K562 (cell line): Measurements from ENCODE around the gene PPA1. TPM values are rescaled to one million over a fixed set of nuclear protein-coding genes. Genes with fewer than 3 reads are reported as not detected.

Source experiments
- ATAC-seq: fragments of 200-7000 bp; cut with Tn5 transposase; 3 replicates; pipeline ENCODE4 v1.9.1; 2020; ENCODE audit warnings: moderate library complexity
- BruUV-seq: library from RNA; stranded (reverse); fragments of 400-500 nt; replicated peaks from 2 replicates; lab custom pipeline; 2021; lab: Mats Ljungman, UMichigan
- CTCF ChIA-PET: fragments of 300-600 bp; formaldehyde crosslinking; extraction: SDS; loops from one replicate; lab custom pipeline; 2021; ENCODE audit warnings: low intra/inter-chr PET ratio; lab: Yijun Ruan, JAX
- POLR2A ChIA-PET: fragments of 300-600, 350-650 bp; sonication (Branson Sonifier 250); formaldehyde crosslinking; extraction: SDS; loops from one replicate; lab custom pipeline; 2021; ENCODE audit warnings: antibody characterized with exemption, inconsistent platforms; lab: Yijun Ruan, JAX
- DNase-seq, 4 experiments: peaks; one replicate each; pipeline versions ENCODE4 v3.0.0 to v3.0.0-alpha.2; 2011 to 2018; ENCODE audit warnings: low spot score in 3 of 4, mixed read lengths in 3 of 4; ENCODE audit errors: extremely low read depth in 1 of 4
- FAIRE-seq: peaks from 2 replicates; lab custom pipeline; 2011; peaks lifted over from hg19 to GRCh38; lab: Jason Lieb, UNC
- H2AFZ ChIP-seq: 2 replicates; pipeline ENCODE4 v1.6.0; 2011; ENCODE audit warnings: low read depth, low read length, control low read depth, inconsistent platforms
- H3K27ac ChIP-seq: fragments of 200-600 bp; 3 replicates; pipeline ENCODE4 v1.8.0; 2011; ENCODE audit warnings: low read depth, mild to moderate bottlenecking, control low read depth, inconsistent platforms, low read length, moderate library complexity, mixed read lengths; ENCODE audit errors: extremely low read depth
- H3K27me3 ChIP-seq, 2 experiments: fragments of 300-600 bp in 1 of 2; 2 replicates in 1 of 2; 3 replicates in 1 of 2; pipeline versions ENCODE4 v1.6.0 to v1.8.0; 2011; ENCODE audit warnings: inconsistent platforms in 2 of 2, low read length in 2 of 2, mild to moderate bottlenecking in 1 of 2, mixed read lengths in 1 of 2, moderate library complexity in 1 of 2; ENCODE audit not compliant: control insufficient read depth in 2 of 2, insufficient read depth in 2 of 2
- H3K36me3 ChIP-seq: fragments of 300-600 bp; 3 replicates; pipeline ENCODE4 v1.8.0; 2011; ENCODE audit warnings: mild to moderate bottlenecking, low read length, inconsistent platforms; ENCODE audit not compliant: control insufficient read depth, insufficient read depth
- H3K4me1 ChIP-seq, 2 experiments: fragments of 200-600 bp in 1 of 2; replicated peaks in 1 of 2; 2 replicates in 1 of 2; 3 replicates in 1 of 2; pipeline versions ENCODE4 v1.5.1 to v1.8.0; 2011; ENCODE audit warnings: inconsistent platforms in 2 of 2, low read length in 2 of 2, mild to moderate bottlenecking in 1 of 2, mixed read lengths in 1 of 2, moderate library complexity in 1 of 2; ENCODE audit not compliant: control insufficient read depth in 2 of 2, insufficient read depth in 2 of 2
- H3K4me2 ChIP-seq: 2 replicates; pipeline ENCODE4 v1.6.1; 2011; ENCODE audit warnings: low read length, control low read depth, inconsistent platforms, mixed read lengths; ENCODE audit not compliant: insufficient read depth
- H3K4me3 ChIP-seq: fragments of 200-600 bp; sonication (generic), shearing (Covaris generic); 2 replicates; pipeline ENCODE4 v1.5.1; 2016; ENCODE audit warnings: control low read depth, inconsistent platforms
- H3K79me2 ChIP-seq: fragments of 200-600 bp; 3 replicates; pipeline ENCODE4 v1.8.0; 2011; ENCODE audit warnings: low read length, inconsistent platforms; ENCODE audit not compliant: control insufficient read depth, insufficient read depth
- H3K9ac ChIP-seq, 2 experiments: 2 replicates each; pipeline versions ENCODE4 v1.6.0 to v1.6.1; 2011; ENCODE audit warnings: low read depth in 2 of 2, low read length in 2 of 2, control low read depth in 1 of 2, inconsistent platforms in 1 of 2, mild to moderate bottlenecking in 1 of 2, mixed read lengths in 1 of 2; ENCODE audit not compliant: insufficient read depth in 1 of 2
- H3K9me1 ChIP-seq: one replicate; pipeline ENCODE4 v1.6.0; 2011; ENCODE audit warnings: inconsistent platforms, mild to moderate bottlenecking, low read length, moderate library complexity; ENCODE audit not compliant: control insufficient read depth, insufficient read depth
- H3K9me3 ChIP-seq: replicated peaks from 2 replicates; pipeline ENCODE4 v1.5.1; 2011; ENCODE audit warnings: low read depth, low read length, inconsistent platforms; ENCODE audit not compliant: control insufficient read depth, insufficient read depth
- H4K20me1 ChIP-seq: replicated peaks from 2 replicates; pipeline ENCODE4 v1.6.1; 2011; ENCODE audit warnings: low read length, inconsistent platforms, mixed read lengths; ENCODE audit not compliant: control insufficient read depth, insufficient read depth
- DDX20 ChIP-seq: fragments of 450-650 bp; IDR thresholded peaks from 2 replicates; pipeline ENCODE4 v1.6.1; 2016; ENCODE audit warnings: missing genetic modification characterization, low read depth, mild to moderate bottlenecking, missing compliant biosample characterization, moderate library complexity
- ETV5 ChIP-seq: sonication (generic); formaldehyde crosslinking; IDR thresholded peaks from 2 replicates; pipeline ENCODE4 v1.4.0; 2020; ENCODE audit warnings: low read depth, mild to moderate bottlenecking, missing genetic modification reagents
- NFRKB ChIP-seq: fragments of 450-650 bp; IDR thresholded peaks from 2 replicates; pipeline ENCODE4 v1.6.1; 2016; ENCODE audit warnings: low read depth
- SREBF1 ChIP-seq: fragments of 150-350 bp; IDR thresholded peaks from 2 replicates; pipeline ENCODE4 v1.6.1; 2014; ENCODE audit warnings: antibody characterized with exemption, low read depth, low read length, borderline replicate concordance
- TBP ChIP-seq: optimal IDR thresholded peaks from 2 replicates; pipeline ENCODE3; 2011; ENCODE audit warnings: low read depth, low read length, improper control_type of control experiment
- ZNF609 ChIP-seq: sonication (generic); formaldehyde crosslinking; IDR thresholded peaks from 2 replicates; pipeline ENCODE4 v1.8.1; 2023; ENCODE audit warnings: missing genetic modification reagents, mild to moderate bottlenecking, borderline replicate concordance
- WGBS: fragments of 100-300 bp; shearing (Covaris generic); methylation state at CpG from one replicate; pipeline ENCODE4 v1.1.6; 2016; ENCODE audit warnings: low coverage, mixed read lengths; ENCODE audit not compliant: insufficient coverage; ENCODE audit errors: missing lambda C conversion rate; 5-methylcytosine and 5-hydroxymethylcytosine counted together
- in situ Hi-C: fragments of 300-500 bp; cut with MboI; formaldehyde crosslinking; loops from 4 replicates; pipeline ENCODE4 v1.15.0; 2018; ENCODE audit warnings: inconsistent platforms, mixed read lengths
- intact Hi-C: fragments of 100-400 bp; cut with micrococcal nuclease; formaldehyde crosslinking; loops from 2 replicates; pipeline ENCODE4 v1.14.2; 2022
- polyA plus RNA-seq, 8 experiments: library from polyadenylated mRNA; depleted of rRNA in 4 of 8; stranded (reverse) in 5 of 8; unstranded in 3 of 8; fragments of >200 nt; fragmentation: Nextera tagmentation in 2 of 8; fragmentation: Illumina TruSeq in 1 of 8; extraction: Ambion mirVana in 2 of 8; extraction: Trizol in 1 of 8; gene quantifications; 2 replicates each; pipeline versions ENCODE4 v1.2.1 to v1.2.3, GENCODE V29; 2011 to 2014; ENCODE audit warnings: inconsistent platforms in 1 of 8, missing spikeins in 1 of 8
- total RNA-seq, 7 experiments: library from RNA; depleted of rRNA in 6 of 7; stranded (reverse); fragments of >200 nt in 6 of 7; fragmentation: Illumina TruSeq in 2 of 7; extraction: Trizol in 2 of 7; gene quantifications; 2 replicates each; pipeline versions ENCODE4 v1.2.1 to v1.2.3, GENCODE V29; 2011 to 2021; ENCODE audit warnings: low replicate concordance in 1 of 7
- TF ChIP-seq, protein P1 (sequence below): sonication (generic); formaldehyde crosslinking; IDR thresholded peaks from 2 replicates; pipeline ENCODE4 v1.8.0; 2023; ENCODE audit warnings: mild to moderate bottlenecking, missing genetic modification reagents

Gene PPA1
- total and polyA plus RNA-seq, 9 of the 15 experiments (the other 6 are each of a cell fraction or from before 2014, with no cell fraction given) = 301 to 635 (median 471) TPM

- peaks cover 0 to 5% of the 10 kb centered on the region in 2 experiments; a peak in 2 of 5 replicates for H3K4me1 ChIP-seq
- ChIA-PET CTCF (interaction anchor here (1.0 to 1.6 kb wide), 3 partner anchors 45 to 272 kb away, joined by 3 to 8 read pairs (median 6); no protein-coding TSS in a partner anchor), POLR2A (interaction anchor here (1.2 to 1.6 kb wide), 4 partner anchors 9 to 116 kb away, joined by 3 to 15 read pairs (median 4); no protein-coding TSS in a partner anchor)
- H3K9me3 ChIP-seq = no peaks in the 10 kb centered on the region
- no peak for DNase-seq
- FAIRE-seq = no peak
- H3K4me3 ChIP-seq = no peak overlapping the region
- in situ Hi-C loops (no loop called here), intact Hi-C loops (loop anchor here (5.0 kb wide), 1 partner anchor 81 kb away; no protein-coding TSS in a partner anchor)
- H3K9ac ChIP-seq = no peak overlapping the region
- H2AFZ ChIP-seq = no peak overlapping the region
- no peak for TF ChIP-seq ETV5
- no peak for TF ChIP-seq DDX20
- no peak for TF ChIP-seq TBP
- no peak for TF ChIP-seq ZNF609 (CRISPR knock-in tag)
- no peak for TF ChIP-seq SREBF1
- TF ChIP-seq NFRKB = no peak
- TF ChIP-seq, protein P1, sequence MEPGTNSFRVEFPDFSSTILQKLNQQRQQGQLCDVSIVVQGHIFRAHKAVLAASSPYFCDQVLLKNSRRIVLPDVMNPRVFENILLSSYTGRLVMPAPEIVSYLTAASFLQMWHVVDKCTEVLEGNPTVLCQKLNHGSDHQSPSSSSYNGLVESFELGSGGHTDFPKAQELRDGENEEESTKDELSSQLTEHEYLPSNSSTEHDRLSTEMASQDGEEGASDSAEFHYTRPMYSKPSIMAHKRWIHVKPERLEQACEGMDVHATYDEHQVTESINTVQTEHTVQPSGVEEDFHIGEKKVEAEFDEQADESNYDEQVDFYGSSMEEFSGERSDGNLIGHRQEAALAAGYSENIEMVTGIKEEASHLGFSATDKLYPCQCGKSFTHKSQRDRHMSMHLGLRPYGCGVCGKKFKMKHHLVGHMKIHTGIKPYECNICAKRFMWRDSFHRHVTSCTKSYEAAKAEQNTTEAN (CRISPR knock-in tag) = no peak
- H3K4me2 ChIP-seq = no peak overlapping the region
- 10% methylated on average over 7 of the region's 7 CpGs for WGBS
- no peaks in the 10 kb centered on the region for H3K9me1 ChIP-seq
- no peaks in the 10 kb centered on the region for H3K79me2 ChIP-seq
- H4K20me1 ChIP-seq = peaks cover 5% of the 10 kb centered on the region; the same call in 1 of the 2 replicates
- no TSS peak for BruUV-seq
- no peak for ATAC-seq
- no peak overlapping the region for H3K27ac ChIP-seq
- H3K36me3 ChIP-seq = no peaks in the 10 kb centered on the region
- H3K27me3 ChIP-seq = peaks cover 22 to 56% of the 10 kb centered on the region in 2 experiments
Measured at GRCh38 chr10:70266056-70266455, 32.8 kb upstream of the PPA1 start.
